HepG2 (cell line): ENCODE data around the gene MED4. TPM values are rescaled to one million over a fixed set of nuclear protein-coding genes. Genes with fewer than 3 reads are reported as not detected.

ENCODE experiments used
- ARHGAP35 ChIP-seq: sonication (generic); formaldehyde crosslinking; IDR thresholded peaks from 2 replicates; pipeline ENCODE4 v1.9.0; 2022; ENCODE audit warnings: mild to moderate bottlenecking, inconsistent platforms, moderate library complexity, missing genetic modification reagents, borderline replicate concordance
- ARNTL ChIP-seq: sonication (generic); formaldehyde crosslinking; IDR thresholded peaks from 2 replicates; pipeline ENCODE4 v1.4.0; 2020; ENCODE audit warnings: mild to moderate bottlenecking, missing genetic modification reagents
- DNMT1 ChIP-seq: sonication (generic); formaldehyde crosslinking; IDR thresholded peaks from 2 replicates; pipeline ENCODE4 v1.5.1; 2020; ENCODE audit warnings: mild to moderate bottlenecking, missing genetic modification reagents
- FOXK2 ChIP-seq: fragments of 450-650 bp; IDR thresholded peaks from 2 replicates; pipeline ENCODE4 v1.6.1; 2016
- GABPA ChIP-seq, 2 experiments: IDR thresholded peaks; 2 replicates each; pipeline ENCODE4 v1.6.1; 2011 to 2016; ENCODE audit warnings: low read depth in 2 of 2, low read length in 1 of 2, missing biosample characterization in 1 of 2, missing genetic modification characterization in 1 of 2
- KDM6A ChIP-seq: IDR thresholded peaks from 2 replicates; pipeline ENCODE4 v1.6.1; 2016; ENCODE audit warnings: low read depth
- RELA ChIP-seq: sonication (generic); formaldehyde crosslinking; IDR thresholded peaks from 2 replicates; pipeline ENCODE4 v1.4.0; 2020; ENCODE audit warnings: missing genetic modification reagents
- SIX4 ChIP-seq: sonication (generic); formaldehyde crosslinking; IDR thresholded peaks from 2 replicates; pipeline ENCODE4 v1.4.0; 2020; ENCODE audit warnings: missing genetic modification reagents
- SKI ChIP-seq: fragments of 450-650 bp; IDR thresholded peaks from one replicate; pipeline ENCODE4 v1.6.1; 2018; ENCODE audit warnings: mild to moderate bottlenecking; ENCODE audit not compliant: partially characterized antibody
- SOX6 ChIP-seq, 2 experiments: fragments of 450-650 bp in 1 of 2; sonication (generic) in 1 of 2; formaldehyde crosslinking in 1 of 2; IDR thresholded peaks; 2 replicates each; pipeline versions ENCODE4 v1.4.0 to v1.6.1; 2017 to 2020; ENCODE audit warnings: antibody characterized with exemption in 1 of 2, mild to moderate bottlenecking in 1 of 2, missing genetic modification reagents in 1 of 2
- SRY ChIP-seq: sonication (generic); formaldehyde crosslinking; IDR thresholded peaks from 2 replicates; pipeline ENCODE4 v1.8.0; 2022; ENCODE audit warnings: mild to moderate bottlenecking, missing genetic modification reagents
- STAG1 ChIP-seq: sonication (generic); formaldehyde crosslinking; IDR thresholded peaks from 2 replicates; pipeline ENCODE4 v1.4.0; 2020; ENCODE audit warnings: missing genetic modification reagents
- TP53 ChIP-seq: sonication (generic); formaldehyde crosslinking; conservative IDR thresholded peaks from 2 replicates; pipeline ENCODE4 v1.4.0; 2020; ENCODE audit warnings: missing genetic modification reagents
- ZBTB7B ChIP-seq: sonication (generic); formaldehyde crosslinking; IDR thresholded peaks from 2 replicates; pipeline ENCODE4 v1.4.0; 2020; ENCODE audit warnings: missing genetic modification reagents
- ZFY ChIP-seq: sonication (generic); formaldehyde crosslinking; IDR thresholded peaks from 2 replicates; pipeline ENCODE4 v1.4.0; 2020; ENCODE audit warnings: missing genetic modification reagents
- ZNF619 ChIP-seq: sonication (generic); formaldehyde crosslinking; IDR thresholded peaks from 2 replicates; pipeline ENCODE4 v1.4.0; 2020; ENCODE audit warnings: mild to moderate bottlenecking, missing genetic modification reagents
- ZNF839 ChIP-seq: sonication (generic); formaldehyde crosslinking; IDR thresholded peaks from 2 replicates; pipeline ENCODE4 v1.4.0; 2020; ENCODE audit warnings: missing genetic modification reagents, mild to moderate bottlenecking, borderline replicate concordance
- ZSCAN20 ChIP-seq: sonication (generic); formaldehyde crosslinking; IDR thresholded peaks from 2 replicates; pipeline ENCODE4 v1.4.0; 2020; ENCODE audit warnings: missing genetic modification reagents, mild to moderate bottlenecking, borderline replicate concordance
- ZSCAN9 ChIP-seq: IDR thresholded peaks from 2 replicates; pipeline ENCODE4 v1.6.1; 2016; ENCODE audit warnings: borderline replicate concordance
- polyA plus RNA-seq, 8 experiments: library from polyadenylated mRNA; depleted of rRNA in 3 of 8; stranded (reverse) in 7 of 8; unstranded in 1 of 8; fragments of >200 nt; fragmentation: Illumina TruSeq in 4 of 8; extraction: Trizol in 4 of 8; gene quantifications; 2 replicates each; pipeline versions ENCODE4 v1.2.1 to v1.2.3, GENCODE V29; 2011 to 2016; ENCODE audit warnings: low read depth in 4 of 8, missing spikeins in 1 of 8, mixed read lengths in 1 of 8; ENCODE audit not compliant: insufficient read depth in 1 of 8
- total RNA-seq, 5 experiments: library from RNA; depleted of rRNA; stranded (reverse); fragments of >200 nt; fragmentation: Illumina TruSeq; extraction: Trizol; gene quantifications; 2 replicates each; pipeline ENCODE4 v1.2.3, GENCODE V29; 2016; ENCODE audit warnings: low read depth in 1 of 5
- TF ChIP-seq, protein P1 (sequence below): sonication (generic); formaldehyde crosslinking; IDR thresholded peaks from 2 replicates; pipeline ENCODE4 v1.5.0; 2020; ENCODE audit warnings: missing genetic modification reagents
- TF ChIP-seq, protein P2 (sequence below): sonication (generic); formaldehyde crosslinking; IDR thresholded peaks from 2 replicates; pipeline ENCODE4 v1.8.1; 2023; ENCODE audit warnings: mild to moderate bottlenecking, missing genetic modification reagents
- TF ChIP-seq, protein P3 (sequence below): sonication (generic); formaldehyde crosslinking; IDR thresholded peaks from 2 replicates; pipeline ENCODE4 v1.5.1; 2020; ENCODE audit warnings: missing genetic modification reagents, mild to moderate bottlenecking, borderline replicate concordance
- TF ChIP-seq, protein P4 (sequence below): sonication (generic); formaldehyde crosslinking; IDR thresholded peaks from 2 replicates; pipeline ENCODE4 v1.4.0; 2020; ENCODE audit warnings: low read depth, mild to moderate bottlenecking, missing genetic modification reagents
- TF ChIP-seq, protein P5 (sequence below): sonication (generic); formaldehyde crosslinking; IDR thresholded peaks from 2 replicates; pipeline ENCODE4 v1.4.0; 2020; ENCODE audit warnings: mild to moderate bottlenecking, missing genetic modification reagents

MED4 gene
- total and polyA plus RNA-seq, 2 of the 13 experiments (the other 11 are each of a cell fraction or from before 2014, with no cell fraction given), result 49.4 to 57.8 TPM

DNA sequence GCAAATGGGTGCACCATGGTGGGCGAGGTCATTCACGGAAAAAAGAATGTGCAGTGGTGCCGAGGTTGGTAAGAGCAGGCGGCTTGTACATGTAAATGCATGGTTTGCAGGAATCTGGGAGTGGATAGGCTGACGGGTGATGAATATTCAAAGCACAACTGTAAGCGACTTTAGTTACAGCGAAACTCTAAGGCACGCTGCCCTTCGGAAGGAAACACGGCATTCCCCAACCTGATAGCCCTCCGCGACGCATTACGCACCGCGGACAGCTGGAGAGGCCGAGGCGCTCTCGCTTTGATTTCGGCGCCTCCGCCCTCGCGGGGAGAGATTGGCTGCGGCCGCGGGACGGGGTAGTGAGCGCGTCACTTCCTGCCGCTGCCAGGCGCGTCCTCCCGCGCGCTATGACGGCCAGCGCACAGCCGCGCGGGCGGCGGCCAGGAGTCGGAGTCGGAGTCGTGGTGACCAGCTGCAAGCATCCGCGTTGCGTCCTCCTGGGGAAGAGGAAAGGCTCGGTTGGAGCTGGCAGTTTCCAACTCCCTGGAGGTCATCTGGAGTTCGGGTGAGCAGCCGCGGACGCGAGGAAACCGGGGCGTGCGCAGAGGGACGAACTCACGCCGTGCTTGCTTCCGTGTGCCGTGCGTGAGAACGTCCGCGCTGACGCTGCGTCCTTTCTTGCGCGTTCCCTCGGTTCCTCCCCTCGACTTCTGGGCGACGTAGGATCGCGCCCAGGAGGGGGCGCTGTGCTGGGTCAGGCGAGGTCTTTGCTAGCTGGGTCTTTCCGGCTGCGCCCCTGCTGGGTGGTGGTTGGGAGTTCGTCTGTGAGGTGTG, 57.3 kb downstream of the MED4 start, which contains the start of gene NUDT15 (continued):
- TF ChIP-seq, protein P1, sequence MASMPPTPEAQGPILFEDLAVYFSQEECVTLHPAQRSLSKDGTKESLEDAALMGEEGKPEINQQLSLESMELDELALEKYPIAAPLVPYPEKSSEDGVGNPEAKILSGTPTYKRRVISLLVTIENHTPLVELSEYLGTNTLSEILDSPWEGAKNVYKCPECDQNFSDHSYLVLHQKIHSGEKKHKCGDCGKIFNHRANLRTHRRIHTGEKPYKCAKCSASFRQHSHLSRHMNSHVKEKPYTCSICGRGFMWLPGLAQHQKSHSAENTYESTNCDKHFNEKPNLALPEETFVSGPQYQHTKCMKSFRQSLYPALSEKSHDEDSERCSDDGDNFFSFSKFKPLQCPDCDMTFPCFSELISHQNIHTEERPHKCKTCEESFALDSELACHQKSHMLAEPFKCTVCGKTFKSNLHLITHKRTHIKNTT (CRISPR knock-in tag), result no peak
- TF ChIP-seq SKI (peak; percentile 44), TP53 (CRISPR knock-in tag) (peak; percentile 61; the same call in 1 of the 2 replicates), ZSCAN9 (CRISPR knock-in tag) (no peak), SOX6 (IDR thresholded peaks at IDR 0.05) (no peak), SOX6 (CRISPR knock-in tag; IDR thresholded peaks at IDR 0.05) (peak; percentile 83), FOXK2 (no peak), ZFY (peak; percentile 77), GABPA (IDR thresholded peaks at IDR 0.05; ENCODE audit: low read depth, low read length) (peak; percentile 75), GABPA (CRISPR knock-in tag; IDR thresholded peaks at IDR 0.05; ENCODE audit: low read depth) (peak; percentile 87), ZSCAN20 (CRISPR knock-in tag) (no peak; the same call in 1 of the 2 replicates), SRY (CRISPR knock-in tag) (0 out of 2 replicates have a peak, but pooled peaks have one; percentile 89), KDM6A (CRISPR knock-in tag) (no peak; the same call in 1 of the 2 replicates), ZNF839 (CRISPR knock-in tag) (peak; percentile 12; the same call in 1 of the 2 replicates), RELA (CRISPR knock-in tag) (no peak), STAG1 (CRISPR knock-in tag) (peak; percentile 78), ZNF619 (no peak; the same call in 1 of the 2 replicates), SIX4 (CRISPR knock-in tag) (no peak; the same call in 1 of the 2 replicates), ARHGAP35 (peak; percentile 83; the same call in 1 of the 2 replicates), ARNTL (CRISPR knock-in tag) (peak; percentile 86), DNMT1 (CRISPR knock-in tag) (peak; percentile 74; the same call in 1 of the 2 replicates), ZBTB7B (peak; percentile 74)
- TF ChIP-seq, protein P2, sequence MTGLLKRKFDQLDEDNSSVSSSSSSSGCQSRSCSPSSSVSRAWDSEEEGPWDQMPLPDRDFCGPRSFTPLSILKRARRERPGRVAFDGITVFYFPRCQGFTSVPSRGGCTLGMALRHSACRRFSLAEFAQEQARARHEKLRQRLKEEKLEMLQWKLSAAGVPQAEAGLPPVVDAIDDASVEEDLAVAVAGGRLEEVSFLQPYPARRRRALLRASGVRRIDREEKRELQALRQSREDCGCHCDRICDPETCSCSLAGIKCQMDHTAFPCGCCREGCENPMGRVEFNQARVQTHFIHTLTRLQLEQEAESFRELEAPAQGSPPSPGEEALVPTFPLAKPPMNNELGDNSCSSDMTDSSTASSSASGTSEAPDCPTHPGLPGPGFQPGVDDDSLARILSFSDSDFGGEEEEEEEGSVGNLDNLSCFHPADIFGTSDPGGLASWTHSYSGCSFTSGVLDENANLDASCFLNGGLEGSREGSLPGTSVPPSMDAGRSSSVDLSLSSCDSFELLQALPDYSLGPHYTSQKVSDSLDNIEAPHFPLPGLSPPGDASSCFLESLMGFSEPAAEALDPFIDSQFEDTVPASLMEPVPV, result peak; percentile 92; the same call in 1 of the 2 replicates
- TF ChIP-seq, protein P3, sequence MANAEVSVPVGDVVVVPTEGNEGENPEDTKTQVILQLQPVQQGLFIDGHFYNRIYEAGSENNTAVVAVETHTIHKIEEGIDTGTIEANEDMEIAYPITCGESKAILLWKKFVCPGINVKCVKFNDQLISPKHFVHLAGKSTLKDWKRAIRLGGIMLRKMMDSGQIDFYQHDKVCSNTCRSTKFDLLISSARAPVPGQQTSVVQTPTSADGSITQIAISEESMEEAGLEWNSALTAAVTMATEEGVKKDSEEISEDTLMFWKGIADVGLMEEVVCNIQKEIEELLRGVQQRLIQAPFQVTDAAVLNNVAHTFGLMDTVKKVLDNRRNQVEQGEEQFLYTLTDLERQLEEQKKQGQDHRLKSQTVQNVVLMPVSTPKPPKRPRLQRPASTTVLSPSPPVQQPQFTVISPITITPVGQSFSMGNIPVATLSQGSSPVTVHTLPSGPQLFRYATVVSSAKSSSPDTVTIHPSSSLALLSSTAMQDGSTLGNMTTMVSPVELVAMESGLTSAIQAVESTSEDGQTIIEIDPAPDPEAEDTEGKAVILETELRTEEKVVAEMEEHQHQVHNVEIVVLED, result peak; percentile 100
- TF ChIP-seq, protein P4, sequence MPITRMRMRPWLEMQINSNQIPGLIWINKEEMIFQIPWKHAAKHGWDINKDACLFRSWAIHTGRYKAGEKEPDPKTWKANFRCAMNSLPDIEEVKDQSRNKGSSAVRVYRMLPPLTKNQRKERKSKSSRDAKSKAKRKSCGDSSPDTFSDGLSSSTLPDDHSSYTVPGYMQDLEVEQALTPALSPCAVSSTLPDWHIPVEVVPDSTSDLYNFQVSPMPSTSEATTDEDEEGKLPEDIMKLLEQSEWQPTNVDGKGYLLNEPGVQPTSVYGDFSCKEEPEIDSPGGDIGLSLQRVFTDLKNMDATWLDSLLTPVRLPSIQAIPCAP (CRISPR knock-in tag), result no peak
- TF ChIP-seq, protein P5, sequence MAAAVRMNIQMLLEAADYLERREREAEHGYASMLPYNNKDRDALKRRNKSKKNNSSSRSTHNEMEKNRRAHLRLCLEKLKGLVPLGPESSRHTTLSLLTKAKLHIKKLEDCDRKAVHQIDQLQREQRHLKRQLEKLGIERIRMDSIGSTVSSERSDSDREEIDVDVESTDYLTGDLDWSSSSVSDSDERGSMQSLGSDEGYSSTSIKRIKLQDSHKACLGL (CRISPR knock-in tag), result peak; percentile 95
